Measurements from ENCODE around the gene WIPF2. TPM values are rescaled to one million over a fixed set of nuclear protein-coding genes. Genes with fewer than 3 reads are reported as not detected.

The WIPF2 gene
- total RNA-seq, 2 experiments from 2014 or later = 17.3 to 21.3 TPM

- no peaks in the 10 kb centered on the region for H3K9me3 ChIP-seq (ENCODE audit: control insufficient read depth in 1 of 2, insufficient read depth in 1 of 2, low read length in 2 of 2)
- DNase-seq (no peak), ATAC-seq (ENCODE audit: poor library complexity) (no peak)
- Mint-ChIP-seq H3K36me3 (ENCODE audit: low read depth) (no peaks in the 10 kb centered on the region), H3K9me3 (no peaks in the 10 kb centered on the region), H3K4me1 (ENCODE audit: low read depth) (peaks cover 29% of the 10 kb centered on the region), H3K27me3 (no peaks in the 10 kb centered on the region), H3K27ac (no peak overlapping the region), H3K4me3 (no peak overlapping the region)
- H3K4me3 ChIP-seq (ENCODE audit: low read length) = no peak overlapping the region
- peaks cover 61% of the 10 kb centered on the region for H3K4me1 ChIP-seq (ENCODE audit: insufficient read depth, low read length)
- intact Hi-C loops (cut with DNase I, micrococcal nuclease) = no loop called here
- POLR2A ChIA-PET = interaction anchor here (1.2 to 4.3 kb wide), 10 partner anchors 11 to 243 kb away, joined by 4 to 34 read pairs (median 7); partner anchors contain the start of gene TOP2A
- no peaks in the 10 kb centered on the region for H3K36me3 ChIP-seq (ENCODE audit: insufficient read depth, low read length)
- no peaks in the 10 kb centered on the region for H3K27me3 ChIP-seq (ENCODE audit: control insufficient read depth in 1 of 2, insufficient read depth in 2 of 2, low read length in 2 of 2)
- CTCF ChIA-PET = interaction anchor here (0.6 to 6.8 kb wide), 5 partner anchors 11 to 227 kb away, joined by 3 to 40 read pairs (median 12); no protein-coding TSS in a partner anchor
- no peak overlapping the region for H3K27ac ChIP-seq (ENCODE audit: low read depth in 1 of 2, low read length in 2 of 2)
- no peak for TF ChIP-seq CTCF (IDR thresholded peaks at IDR 0.05)
These were observed 87.3 kb downstream of the WIPF2 start for GRCh38 chr17:40306395-40306794.

DNA sequence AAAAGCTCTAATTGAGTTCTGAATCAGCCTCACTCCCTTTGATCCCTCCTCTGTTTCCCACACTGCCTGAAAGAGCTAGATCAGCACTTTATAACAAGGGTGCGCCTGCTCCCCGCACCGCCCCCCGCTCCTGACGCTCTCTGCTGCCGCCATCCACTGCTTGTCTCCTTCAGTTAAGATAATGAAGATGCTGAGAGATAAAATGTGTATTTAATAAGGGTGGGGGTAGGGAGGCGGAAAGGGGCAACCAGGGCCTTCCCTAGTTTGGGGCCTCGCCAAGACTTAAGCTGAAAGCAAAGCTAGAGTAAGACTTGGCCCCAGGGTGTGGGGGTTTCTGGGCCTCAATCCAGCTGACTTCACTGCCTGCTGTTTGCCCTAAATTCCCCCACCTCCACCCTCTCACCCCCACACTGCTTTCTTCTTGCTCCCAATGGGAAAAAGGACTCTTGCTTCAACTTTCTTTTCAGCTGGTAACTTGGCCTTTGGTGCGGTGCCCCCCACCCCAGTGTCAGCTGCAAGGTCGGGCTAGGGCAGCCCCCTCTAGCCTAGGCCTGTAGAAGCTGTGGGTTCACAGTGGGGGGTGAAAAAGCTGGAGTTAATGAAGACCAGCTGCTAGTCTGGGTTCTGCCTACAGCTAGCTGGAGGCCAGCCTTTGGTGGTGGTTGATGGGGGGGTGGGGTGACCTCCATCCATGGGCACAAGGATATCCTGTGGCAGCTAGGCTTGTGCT is 88.1 kb downstream of the WIPF2 start:
- Histone ChIP-seq H3K4me3 (ENCODE audit: low read length) (no peak overlapping the region), H3K9me3 (ENCODE audit: control insufficient read depth in 1 of 2, insufficient read depth in 1 of 2, low read length in 2 of 2) (no peaks in the 10 kb centered on the region), H3K27me3 (ENCODE audit: control insufficient read depth in 1 of 2, insufficient read depth in 2 of 2, low read length in 2 of 2) (no peaks in the 10 kb centered on the region), H3K27ac (ENCODE audit: low read depth in 1 of 2, low read length in 2 of 2) (peak overlapping the region in 1 of 2 donors; percentile 39), H3K4me1 (ENCODE audit: insufficient read depth, low read length) (peaks cover 69% of the 10 kb centered on the region), H3K36me3 (ENCODE audit: insufficient read depth, low read length) (no peaks in the 10 kb centered on the region)
- intact Hi-C loops (cut with DNase I, micrococcal nuclease) = no loop called here
- H3K36me3 Mint-ChIP-seq (ENCODE audit: low read depth) = no peaks in the 10 kb centered on the region
- ChIA-PET POLR2A (interaction anchor here (0.6 to 4.3 kb wide), 14 partner anchors 10 to 1382 kb away, joined by 3 to 34 read pairs (median 6); partner anchors contain the start of gene TOP2A), CTCF (interaction anchor here (0.9 to 6.8 kb wide), 6 partner anchors 11 to 226 kb away, joined by 3 to 40 read pairs (median 8); no protein-coding TSS in a partner anchor)
- ATAC-seq (ENCODE audit: poor library complexity) (peak; percentile 55), DNase-seq (peak in 2 of 14 experiments; percentile 10 to 43)
- peaks cover 37% of the 10 kb centered on the region for H3K4me1 Mint-ChIP-seq (ENCODE audit: low read depth)
- no peaks in the 10 kb centered on the region for H3K27me3 Mint-ChIP-seq
- no peak overlapping the region for H3K4me3 Mint-ChIP-seq
- TF ChIP-seq CTCF (IDR thresholded peaks at IDR 0.05) = no peak
- no peak overlapping the region for H3K27ac Mint-ChIP-seq
- H3K9me3 Mint-ChIP-seq = no peaks in the 10 kb centered on the region

DNA sequence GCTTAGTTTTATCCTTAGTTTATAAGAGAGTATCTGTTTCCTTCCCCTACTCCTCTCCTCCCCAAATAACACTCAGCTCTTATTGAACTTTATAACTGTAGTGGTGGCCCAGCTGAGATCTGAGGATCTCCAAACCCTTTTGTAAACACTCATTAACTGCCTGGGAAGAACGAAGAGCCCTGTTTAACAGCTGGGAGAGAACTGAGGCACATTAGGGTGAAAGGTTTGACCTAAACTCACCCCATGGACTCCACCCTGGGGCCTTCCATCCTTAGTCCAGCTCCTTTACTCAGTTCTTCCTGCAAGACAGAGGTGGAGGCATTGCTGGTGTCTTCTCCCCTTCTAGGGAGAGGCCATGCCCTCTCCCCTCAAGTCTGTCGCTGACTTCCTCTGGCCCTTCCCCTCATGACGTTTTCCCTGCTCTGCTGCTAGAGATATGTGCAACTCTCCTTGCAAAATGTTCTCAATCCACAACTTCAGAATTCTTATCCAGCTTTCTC is 88.7 kb downstream of the WIPF2 start:
- ATAC-seq (ENCODE audit: poor library complexity) (no peak), DNase-seq (peak in 2 of 14 experiments; percentile 35 to 39)
- Mint-ChIP-seq H3K36me3 (ENCODE audit: low read depth) (no peaks in the 10 kb centered on the region), H3K4me3 (no peak overlapping the region), H3K27ac (no peak overlapping the region), H3K9me3 (no peaks in the 10 kb centered on the region), H3K4me1 (ENCODE audit: low read depth) (peaks cover 39% of the 10 kb centered on the region), H3K27me3 (no peaks in the 10 kb centered on the region)
- intact Hi-C loops (cut with DNase I, micrococcal nuclease) = no loop called here
- Histone ChIP-seq H3K4me1 (ENCODE audit: insufficient read depth, low read length) (peaks cover 73% of the 10 kb centered on the region), H3K27me3 (ENCODE audit: control insufficient read depth in 1 of 2, insufficient read depth in 2 of 2, low read length in 2 of 2) (no peaks in the 10 kb centered on the region), H3K27ac (ENCODE audit: low read depth in 1 of 2, low read length in 2 of 2) (peak overlapping the region in 1 of 2 donors; percentile 39), H3K36me3 (ENCODE audit: insufficient read depth, low read length) (no peaks in the 10 kb centered on the region), H3K4me3 (ENCODE audit: low read length) (no peak overlapping the region), H3K9me3 (ENCODE audit: control insufficient read depth in 1 of 2, insufficient read depth in 1 of 2, low read length in 2 of 2) (no peaks in the 10 kb centered on the region)
- POLR2A ChIA-PET = interaction anchor here (0.7 to 4.3 kb wide), 13 partner anchors 9 to 1382 kb away, joined by 3 to 34 read pairs (median 7); partner anchors contain the start of gene TOP2A
- TF ChIP-seq CTCF (IDR thresholded peaks at IDR 0.05) = no peak
- CTCF ChIA-PET = interaction anchor here (0.9 to 6.8 kb wide), 6 partner anchors 10 to 225 kb away, joined by 3 to 40 read pairs (median 8); no protein-coding TSS in a partner anchor
